Stomach (tissue), 4 donors: ENCODE data around the gene MTF1.

Source experiments
- CTCF ChIP-seq, 7 experiments: fragments of 450-650 bp in 4 of 7; fragments of 200-600 bp in 3 of 7; sonication (generic) in 3 of 7; IDR thresholded peaks; one replicate each; pipeline ENCODE4 v1.5.1; 2016 to 2019; ENCODE audit warnings: antibody characterized with exemption in 7 of 7, control low read depth in 2 of 7, mild to moderate bottlenecking in 1 of 7
- EP300 ChIP-seq: sonication (generic); formaldehyde crosslinking; IDR thresholded peaks from one replicate; pipeline ENCODE4 v1.6.1; 2017; ENCODE audit warnings: antibody characterized with exemption
- POLR2A ChIP-seq, 4 donors: fragments of 450-650 bp; IDR thresholded peaks; one replicate each; pipeline ENCODE4 v1.6.1; 2016; ENCODE audit warnings: antibody characterized with exemption in 4 of 4, control low read depth in 2 of 4, mild to moderate bottlenecking in 1 of 4, moderate library complexity in 1 of 4
- POLR2AphosphoS5 ChIP-seq, 3 donors: sonication (generic); formaldehyde crosslinking; IDR thresholded peaks; one replicate each; pipeline ENCODE4 v1.6.1; 2016; ENCODE audit warnings: antibody characterized with exemption in 3 of 3

- TF ChIP-seq CTCF (IDR thresholded peaks at IDR 0.05) (no peak), POLR2A (IDR thresholded peaks at IDR 0.05) (no peak), POLR2AphosphoS5 (IDR thresholded peaks at IDR 0.05) (peak in 1 of 3 donors; percentile 13), EP300 (no peak)
Measured at GRCh38 chr1:37862330-37862729, 2.9 kb upstream of the MTF1 start.
